ENCODE results near the gene ELF1.

GRCh38 chr13:40970803-40971202, 48.3 kb downstream of the ELF1 start:
- TF ChIP-seq CTCF (conservative IDR thresholded peaks at IDR 0.05; ENCODE audit: low read depth in 2 of 2) (no peak), POLR2AphosphoS5 (IDR thresholded peaks at IDR 0.05; ENCODE audit: low read depth) (no peak), EZH2 (IDR thresholded peaks at IDR 0.05; ENCODE audit: low read depth, unreplicated experiment) (no peak), REST (IDR thresholded peaks at IDR 0.05; ENCODE audit: unreplicated experiment) (no peak), ETS1 (IDR thresholded peaks at IDR 0.05) (no peak), CREB1 (CRISPR knock-in tag; IDR thresholded peaks at IDR 0.05; ENCODE audit: low read depth) (no peak), EZH2phosphoT487 (IDR thresholded peaks at IDR 0.05; ENCODE audit: unreplicated experiment) (no peak), JUNB (IDR thresholded peaks at IDR 0.05; ENCODE audit: unreplicated experiment) (no peak), ZNF331 (CRISPR knock-in tag; IDR thresholded peaks at IDR 0.05; ENCODE audit: low read depth) (no peak), NANOG (IDR thresholded peaks at IDR 0.05; ENCODE audit: borderline replicate concordance) (no peak), ZNF114 (CRISPR knock-in tag; IDR thresholded peaks at IDR 0.05) (no peak)
